Neural progenitor cell (in vitro differentiated cells): Measurements from ENCODE around the gene ARHGEF18.

Experiments used
- EZH2 ChIP-seq: fragments of 200-600 bp; sonication (generic); IDR thresholded peaks from 2 replicates; pipeline ENCODE4 v1.6.1; 2017; ENCODE audit warnings: antibody characterized with exemption, mild to moderate bottlenecking, moderate library complexity
- EZH2phosphoT487 ChIP-seq: fragments of 200-600 bp; sonication (generic); IDR thresholded peaks from 2 replicates; pipeline ENCODE4 v1.6.1; 2017; ENCODE audit warnings: antibody characterized with exemption
- TF ChIP-seq, protein P1 (sequence below): fragments of 200-600 bp; sonication (generic); IDR thresholded peaks from 2 replicates; pipeline ENCODE4 v1.5.1; 2017; ENCODE audit warnings: antibody characterized with exemption, mild to moderate bottlenecking

DNA sequence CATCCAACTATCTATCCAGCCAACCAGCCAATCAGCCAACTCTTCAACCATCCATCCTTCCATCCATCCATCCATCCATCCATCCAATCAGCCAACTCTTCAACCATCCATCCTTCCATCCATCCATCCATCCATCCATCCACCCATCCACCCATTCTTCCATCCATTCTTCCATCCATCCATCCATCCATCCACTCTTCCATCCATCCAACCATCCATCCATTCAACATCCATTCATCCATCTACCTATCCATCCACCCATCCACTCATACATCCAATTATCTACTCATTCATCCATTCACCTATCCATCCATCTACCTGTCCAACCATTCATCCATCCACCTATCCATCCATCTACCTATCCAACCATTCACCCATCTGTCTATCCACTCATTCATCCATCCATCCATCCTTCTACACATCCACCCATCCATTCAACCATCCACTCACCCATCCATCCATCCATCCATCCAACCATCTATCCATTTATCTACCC is 9.4 kb downstream of the ARHGEF18 start:
- TF ChIP-seq, protein P1, sequence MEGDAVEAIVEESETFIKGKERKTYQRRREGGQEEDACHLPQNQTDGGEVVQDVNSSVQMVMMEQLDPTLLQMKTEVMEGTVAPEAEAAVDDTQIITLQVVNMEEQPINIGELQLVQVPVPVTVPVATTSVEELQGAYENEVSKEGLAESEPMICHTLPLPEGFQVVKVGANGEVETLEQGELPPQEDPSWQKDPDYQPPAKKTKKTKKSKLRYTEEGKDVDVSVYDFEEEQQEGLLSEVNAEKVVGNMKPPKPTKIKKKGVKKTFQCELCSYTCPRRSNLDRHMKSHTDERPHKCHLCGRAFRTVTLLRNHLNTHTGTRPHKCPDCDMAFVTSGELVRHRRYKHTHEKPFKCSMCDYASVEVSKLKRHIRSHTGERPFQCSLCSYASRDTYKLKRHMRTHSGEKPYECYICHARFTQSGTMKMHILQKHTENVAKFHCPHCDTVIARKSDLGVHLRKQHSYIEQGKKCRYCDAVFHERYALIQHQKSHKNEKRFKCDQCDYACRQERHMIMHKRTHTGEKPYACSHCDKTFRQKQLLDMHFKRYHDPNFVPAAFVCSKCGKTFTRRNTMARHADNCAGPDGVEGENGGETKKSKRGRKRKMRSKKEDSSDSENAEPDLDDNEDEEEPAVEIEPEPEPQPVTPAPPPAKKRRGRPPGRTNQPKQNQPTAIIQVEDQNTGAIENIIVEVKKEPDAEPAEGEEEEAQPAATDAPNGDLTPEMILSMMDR, result no peak
- no peak for TF ChIP-seq EZH2
- no peak for TF ChIP-seq EZH2phosphoT487
